Retina (tissue), 1 donor: ENCODE results near the gene C16orf87.
A peak's percentile ranks its signal among the peaks of the same experiment; 100 is the strongest.
"Not testable (repeated sequence)": the region's sequence is repeated elsewhere in the genome, so short reads cannot be mapped to it uniquely, and the experiment has no call there.

ENCODE experiments used
- DNase-seq: peaks from one replicate; pipeline ENCODE4 v3.0.0-alpha.2; 2016

C16orf87 gene

DNA sequence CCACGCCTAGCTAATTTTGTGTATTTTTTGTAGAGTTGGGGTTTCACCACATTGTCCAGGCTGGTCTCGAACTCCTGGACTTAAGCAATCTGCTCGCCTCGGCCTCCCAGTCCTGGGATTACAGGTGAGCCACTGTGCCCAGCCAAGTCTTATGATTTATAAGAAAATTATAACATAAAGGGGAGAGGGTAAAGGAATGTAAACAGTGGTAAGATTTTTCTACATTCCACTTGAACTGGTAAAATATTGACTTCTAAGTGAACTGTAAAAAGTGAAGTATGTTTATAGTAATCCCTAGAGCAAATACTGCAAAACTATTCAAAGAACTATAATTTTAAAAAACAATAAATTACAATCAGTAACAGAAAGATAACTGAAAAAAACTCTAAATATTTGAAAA is 33.5 kb downstream of the C16orf87 start:
- DNase-seq = no peak

DNA sequence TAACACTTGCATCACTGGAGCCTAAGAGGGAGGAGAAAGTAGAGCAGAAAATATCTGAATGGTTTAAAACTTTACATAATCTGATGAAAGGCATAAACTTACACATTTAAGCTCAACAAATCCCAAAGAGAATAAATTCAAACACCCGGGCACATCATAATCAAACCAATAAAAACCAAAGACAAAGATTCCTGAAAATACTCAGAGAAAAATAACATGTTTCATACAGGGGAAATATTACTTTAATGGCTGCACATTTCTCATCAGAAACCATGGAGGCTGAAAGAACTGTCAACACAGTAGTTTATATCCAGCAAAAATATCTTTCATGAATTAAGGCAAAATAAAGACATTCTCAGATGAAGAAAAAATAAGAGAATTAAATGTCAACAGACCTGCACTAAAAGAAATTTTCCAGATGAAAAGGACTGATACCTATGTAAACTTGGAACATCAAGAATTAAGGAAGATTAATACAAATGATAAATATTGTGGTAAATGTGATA is 34.2 kb downstream of the C16orf87 start:
- no peak for DNase-seq

DNA sequence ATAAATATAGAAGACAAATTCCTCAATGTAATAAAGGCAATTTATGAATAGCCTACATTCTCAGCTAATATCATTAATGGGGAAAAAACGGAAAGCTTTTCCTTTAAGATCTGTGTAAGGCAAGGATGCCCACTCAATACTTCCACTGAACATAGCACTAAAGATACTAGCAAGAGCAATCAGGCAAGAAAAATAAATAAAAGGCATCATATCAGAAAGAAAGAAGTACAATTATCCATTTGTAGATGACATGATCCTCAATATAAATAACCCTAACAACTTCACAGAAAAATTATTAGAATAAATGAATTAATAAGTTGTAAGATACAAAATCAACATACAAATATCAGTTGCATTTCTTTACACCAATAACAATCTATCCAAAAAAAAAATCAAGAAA is 37.1 kb downstream of the C16orf87 start:
- DNase-seq = no peak

DNA sequence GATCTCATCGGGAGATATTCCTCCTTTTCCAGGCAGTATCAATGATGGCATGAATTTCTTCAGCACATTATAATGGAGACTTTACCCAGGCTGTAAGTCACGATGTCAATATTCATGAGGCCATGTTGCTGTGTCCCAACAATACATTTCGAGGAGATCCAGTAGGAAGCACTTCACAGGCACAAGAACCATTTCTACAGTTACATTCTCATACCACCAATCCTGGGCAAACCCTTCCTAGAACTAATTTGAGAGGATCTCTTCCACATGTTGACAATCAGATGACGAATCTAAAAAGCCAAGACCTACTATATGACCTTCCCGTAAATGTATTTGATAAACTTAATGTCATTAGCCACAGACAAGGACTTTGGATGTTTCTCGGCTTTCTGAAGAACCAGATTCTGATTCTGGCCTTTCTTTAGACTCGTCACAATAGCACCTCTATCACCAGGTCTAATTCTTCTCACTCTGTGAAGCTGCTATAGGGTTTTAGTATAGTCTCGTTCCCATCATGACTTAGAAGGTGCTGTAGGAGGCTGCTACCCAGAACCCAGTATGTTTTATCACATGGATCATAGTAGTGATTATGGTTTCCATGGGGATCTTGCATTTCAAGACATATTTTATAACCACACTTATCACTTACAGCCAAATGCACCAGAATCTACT is 40.2 kb downstream of the C16orf87 start:
- DNase-seq = no peak

DNA sequence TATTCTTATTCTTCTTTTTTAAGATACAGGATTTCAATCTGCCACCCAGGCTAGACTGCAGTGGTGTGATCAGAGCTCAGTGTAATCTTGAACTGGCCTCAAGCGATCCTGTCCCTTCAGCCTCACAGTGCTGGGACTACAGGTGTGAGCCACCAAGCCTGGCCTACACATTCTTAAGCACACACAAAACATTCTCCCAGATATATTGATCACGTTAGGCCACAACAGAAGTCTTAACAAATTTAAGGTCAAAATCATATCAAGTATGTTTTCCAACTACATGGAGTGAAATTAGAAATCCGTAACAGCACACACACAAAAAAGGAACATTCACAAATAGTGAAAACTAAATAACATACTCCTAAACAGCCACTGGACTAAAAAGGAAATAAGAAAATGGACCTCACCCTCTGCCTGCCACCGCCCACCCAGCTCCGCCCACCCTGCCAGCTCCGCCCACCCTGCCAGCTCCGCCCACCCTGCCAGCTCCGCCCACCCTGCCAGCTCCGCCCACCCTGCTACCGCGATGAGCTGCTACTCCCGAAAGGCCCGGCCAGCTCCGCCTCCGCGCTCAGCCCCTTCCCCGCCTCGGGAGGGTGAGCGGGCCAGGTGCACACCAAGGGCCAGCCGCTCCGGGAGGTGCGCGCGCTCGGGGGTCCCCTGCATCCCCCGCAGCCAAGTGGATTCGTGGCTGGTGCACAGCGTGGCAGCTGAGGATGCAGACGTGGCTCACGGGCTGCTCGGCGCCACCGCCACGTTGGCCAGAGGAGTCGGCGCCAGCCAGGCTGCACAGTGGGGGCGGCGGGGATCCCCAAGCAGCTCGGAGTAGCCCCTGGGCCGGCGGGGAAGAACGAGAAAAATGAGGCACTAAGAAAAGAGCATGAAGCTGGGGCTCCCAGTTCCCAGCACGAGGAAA is 41.2 kb downstream of the C16orf87 start:
- DNase-seq = peak; percentile 81

DNA sequence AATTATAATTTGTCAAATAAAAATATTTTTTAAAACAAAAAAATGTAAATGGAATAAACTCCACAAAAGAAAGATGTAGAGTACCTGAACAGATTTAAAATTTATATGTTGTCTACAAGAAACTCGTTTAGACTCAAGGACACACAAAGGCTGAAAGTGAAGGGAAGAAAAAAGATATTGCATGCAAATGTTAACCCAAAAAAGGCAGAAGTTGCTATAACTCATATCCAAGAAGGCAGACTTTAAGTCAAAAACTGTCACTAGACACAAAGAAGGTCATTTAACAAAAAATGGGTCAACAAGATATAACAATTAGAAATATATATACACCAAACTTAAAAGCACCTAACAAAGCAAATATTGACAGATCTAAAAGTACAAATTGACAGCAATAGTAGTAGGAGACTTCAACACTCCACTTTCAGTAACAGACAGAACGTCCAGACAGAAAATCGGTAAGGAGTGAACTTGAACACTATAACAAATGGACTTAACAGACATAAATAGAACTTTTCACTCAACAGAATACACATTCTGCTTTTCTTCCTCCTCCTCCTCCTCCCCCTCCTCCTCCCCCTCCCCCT is 42.0 kb downstream of the C16orf87 start:
- no peak for DNase-seq

DNA sequence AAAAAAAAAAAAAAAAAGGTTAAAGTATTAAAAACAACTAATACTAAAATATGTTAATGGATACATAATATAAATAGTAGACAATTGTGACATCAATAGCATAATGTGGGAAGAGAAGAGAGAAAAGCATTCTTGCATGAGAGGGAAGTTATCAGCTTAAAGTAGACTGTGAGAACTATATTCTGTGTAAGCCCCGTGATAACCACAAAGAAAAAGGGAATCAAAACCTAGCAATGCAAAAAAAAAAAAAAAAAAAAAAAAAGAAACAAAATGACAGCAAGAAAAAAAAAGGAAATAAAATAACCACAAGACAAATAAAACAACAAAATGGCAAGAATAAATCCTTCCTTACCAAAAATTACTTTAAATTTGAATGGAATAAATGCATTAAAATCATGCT is 43.1 kb downstream of the C16orf87 start:
- DNase-seq = no peak

DNA sequence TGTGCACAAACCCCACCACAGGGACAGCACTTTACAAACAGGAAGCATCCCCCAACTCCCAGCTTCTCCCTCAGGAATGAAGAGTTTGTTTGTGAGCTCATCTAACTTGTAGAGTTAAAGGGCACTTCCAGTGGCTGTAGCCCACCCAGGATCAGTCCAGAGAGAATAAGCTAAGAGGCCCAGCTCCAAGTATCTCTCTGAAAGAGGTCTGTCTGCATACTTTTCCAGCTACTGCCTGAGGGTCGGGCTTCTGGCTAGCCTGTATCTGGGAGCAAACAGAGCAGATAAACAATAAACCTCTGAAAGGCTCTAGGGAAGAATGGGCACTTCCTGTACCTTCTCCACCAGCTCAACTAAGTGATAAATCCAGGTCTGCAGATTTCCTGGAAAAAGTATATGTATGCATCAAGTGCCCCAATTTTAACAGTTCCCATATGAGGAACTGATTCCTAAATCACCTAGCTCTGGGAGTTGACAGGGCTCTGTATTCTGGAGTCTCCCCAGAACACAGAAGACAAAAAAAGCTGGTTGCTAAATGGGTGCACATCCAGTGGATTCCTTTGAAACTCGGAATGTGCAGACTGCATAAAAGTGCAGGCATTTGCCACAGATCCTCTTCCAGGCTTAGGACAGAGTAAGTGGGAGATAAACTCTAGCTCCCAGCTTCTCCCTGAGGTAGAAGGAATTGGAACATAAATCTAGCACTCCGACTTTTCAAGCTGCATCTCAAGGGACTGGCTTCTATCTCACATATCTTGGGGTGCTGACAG is 45.7 kb downstream of the C16orf87 start:
- DNase-seq = no peak

DNA sequence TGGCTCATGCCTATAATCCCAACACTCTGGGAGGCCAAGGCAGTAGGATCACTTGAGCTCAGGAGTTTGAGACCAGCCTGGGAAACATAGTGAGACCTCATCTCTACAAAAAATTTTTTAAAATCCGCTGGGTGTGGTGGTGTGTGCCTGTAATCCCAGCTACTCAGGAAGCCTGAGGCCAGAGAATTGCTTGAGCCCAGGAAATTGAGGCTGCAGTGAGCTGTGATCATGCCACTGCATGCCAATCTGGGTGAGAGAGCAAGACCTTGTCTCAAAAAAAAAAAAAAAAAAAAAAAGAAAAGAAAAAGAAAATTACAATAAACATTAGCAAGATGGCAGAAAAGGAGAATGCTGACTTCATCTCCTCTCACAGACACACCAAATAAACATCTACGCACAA is 46.4 kb downstream of the C16orf87 start:
- not testable (repeated sequence) for DNase-seq

DNA sequence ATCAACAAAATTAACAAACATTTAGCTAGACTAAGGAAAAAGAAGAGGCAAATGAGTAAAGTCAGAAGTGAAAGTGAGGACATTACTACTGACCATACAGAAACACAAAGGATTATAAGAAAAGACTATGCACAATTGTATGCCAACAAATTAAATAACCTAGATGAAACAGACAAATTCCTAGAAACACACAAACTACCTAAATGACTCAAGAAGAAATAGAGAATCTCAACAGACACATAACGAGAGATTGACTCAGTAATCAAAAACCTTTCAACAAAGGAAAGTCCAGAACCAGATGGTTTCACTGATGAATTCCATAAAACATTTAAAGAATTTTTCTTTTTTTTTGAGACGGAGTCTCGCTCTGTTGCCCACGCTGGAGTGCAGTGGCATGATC is 47.2 kb downstream of the C16orf87 start:
- no peak for DNase-seq

DNA sequence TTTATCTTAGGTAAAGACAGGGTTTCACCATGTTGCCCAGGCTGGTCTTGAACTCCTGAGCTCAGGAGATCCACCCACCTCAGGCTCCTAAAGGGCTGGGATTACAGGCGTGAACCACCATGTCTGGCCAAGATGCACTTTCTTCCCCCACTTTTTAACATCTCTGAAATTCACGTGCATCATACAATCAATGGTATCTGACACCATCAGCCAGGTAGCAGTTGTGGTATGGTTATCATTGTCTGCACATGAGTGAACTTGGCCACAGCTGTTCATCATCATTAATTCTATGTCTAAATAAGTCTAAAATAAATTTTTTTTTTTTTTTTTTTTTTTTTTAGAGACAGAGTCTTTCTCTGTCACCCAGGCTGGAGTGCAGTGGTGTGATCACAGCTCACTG is 48.7 kb downstream of the C16orf87 start:
- DNase-seq = no peak

DNA sequence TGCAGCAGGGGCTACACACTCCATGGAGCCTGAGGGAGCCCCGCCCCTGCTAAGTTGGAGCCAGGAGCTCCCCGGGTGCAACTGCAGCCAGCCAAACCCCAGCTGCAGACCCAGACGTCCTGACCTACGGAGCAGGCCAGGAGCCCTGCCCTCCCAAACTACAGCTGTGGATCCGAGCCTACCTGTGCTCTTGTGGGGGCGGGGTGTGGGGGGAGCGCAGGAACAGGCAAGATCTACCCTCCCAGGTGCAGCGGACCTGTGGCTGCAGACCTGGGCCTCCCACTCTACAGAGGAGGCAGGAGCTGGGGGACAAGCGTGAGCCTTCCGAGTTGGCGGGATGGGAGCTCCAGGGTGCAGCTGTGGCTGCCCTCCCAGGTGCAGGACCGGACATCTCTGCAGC is 53.2 kb downstream of the C16orf87 start:
- DNase-seq = no peak

DNA sequence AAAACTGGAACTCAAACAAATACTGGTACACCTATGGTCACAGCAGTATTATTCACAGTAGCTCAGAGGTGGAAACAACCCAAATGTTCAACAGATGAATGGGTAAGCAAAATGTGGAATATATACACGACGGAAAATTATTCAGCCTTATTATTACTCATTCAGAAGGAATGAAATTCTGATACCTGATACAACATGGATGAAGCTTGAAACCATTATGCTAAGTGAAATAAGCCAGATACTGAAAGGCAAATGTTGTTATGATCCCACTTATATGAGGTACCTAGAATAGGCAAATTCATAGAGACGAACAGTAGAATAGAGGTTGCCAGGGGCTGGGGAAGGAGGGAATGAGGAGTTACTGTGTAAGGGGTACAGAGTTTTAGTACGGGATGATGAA is 55.8 kb downstream of the C16orf87 start:
- DNase-seq = no peak

DNA sequence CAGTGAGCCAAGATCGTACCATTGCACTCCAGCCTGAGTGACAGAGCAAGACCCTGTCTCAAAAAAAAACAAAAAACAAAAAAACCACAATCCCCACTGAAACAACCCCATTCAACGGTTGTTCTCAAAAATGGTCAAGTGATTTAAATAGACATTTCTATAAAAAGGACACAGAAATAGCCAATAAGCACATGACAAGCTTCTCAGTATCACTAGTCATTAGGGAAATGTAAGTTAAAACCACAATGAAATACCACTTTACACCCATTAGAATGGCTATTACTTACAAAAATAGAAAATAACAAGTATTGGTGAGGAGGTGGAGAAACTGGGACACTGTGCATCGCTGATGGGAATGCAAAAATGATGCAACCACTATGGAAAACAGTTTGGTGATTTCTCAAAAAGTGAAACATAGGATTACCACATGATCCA is 56.2 kb downstream of the C16orf87 start:
- DNase-seq = no peak

DNA sequence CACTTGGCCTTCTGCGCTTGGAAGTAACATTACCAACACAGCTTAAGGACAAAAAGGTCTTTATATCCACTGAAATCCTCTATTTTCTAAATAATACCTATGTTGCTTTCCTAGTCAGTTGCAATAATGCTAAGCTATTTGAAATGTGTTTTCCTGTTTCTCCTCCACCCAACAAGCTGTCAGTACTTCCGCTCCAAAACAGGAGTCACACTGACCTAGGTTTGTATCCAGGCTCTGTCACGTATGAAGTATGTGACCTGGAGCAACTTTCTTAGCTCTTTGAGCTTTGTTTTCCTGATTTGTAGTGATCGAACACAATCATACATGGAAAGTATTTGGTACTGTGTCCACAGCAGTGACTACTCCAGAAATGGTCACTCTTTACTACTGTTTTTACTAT is 58.5 kb downstream of the C16orf87 start:
- no peak for DNase-seq

DNA sequence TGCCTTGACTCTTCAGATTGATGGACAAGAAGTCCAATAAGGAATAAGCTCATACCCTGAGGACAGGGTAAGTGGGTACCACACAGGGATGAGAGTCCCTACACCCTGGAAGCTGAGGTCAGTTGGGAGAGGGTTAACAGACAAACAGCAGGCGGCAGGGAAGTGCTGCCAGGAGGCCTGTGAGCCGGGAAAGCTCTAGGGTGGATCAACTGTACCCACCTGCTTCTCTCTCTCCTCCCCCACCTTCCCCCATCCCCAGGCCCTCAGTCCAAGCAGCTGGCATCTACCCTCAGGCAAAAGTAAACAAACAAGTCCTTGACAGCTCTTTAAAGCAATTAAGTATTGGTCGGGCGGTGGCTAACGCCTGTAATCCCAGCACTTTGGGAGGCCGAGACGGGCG is 62.2 kb downstream of the C16orf87 start:
- DNase-seq = no peak

DNA sequence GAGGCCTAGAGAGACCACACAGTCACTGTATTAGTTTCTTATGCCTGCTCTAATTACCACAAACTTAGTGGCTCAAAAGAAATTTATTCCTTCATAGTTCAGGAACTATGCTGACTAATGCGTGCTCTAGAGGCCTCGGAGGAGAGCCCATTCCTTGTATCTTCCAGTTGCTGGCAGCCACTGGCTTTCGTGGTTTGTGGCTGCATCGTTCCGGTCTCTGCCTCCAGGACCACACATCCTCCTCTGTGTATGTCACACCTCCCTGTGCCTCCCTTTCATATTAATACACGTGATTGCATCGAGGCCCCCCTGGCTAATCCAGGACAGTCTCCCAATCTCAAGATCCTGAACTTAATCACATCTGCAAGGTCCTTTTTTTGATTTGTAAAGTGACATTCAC is 65.9 kb downstream of the C16orf87 start:
- DNase-seq = no peak

DNA sequence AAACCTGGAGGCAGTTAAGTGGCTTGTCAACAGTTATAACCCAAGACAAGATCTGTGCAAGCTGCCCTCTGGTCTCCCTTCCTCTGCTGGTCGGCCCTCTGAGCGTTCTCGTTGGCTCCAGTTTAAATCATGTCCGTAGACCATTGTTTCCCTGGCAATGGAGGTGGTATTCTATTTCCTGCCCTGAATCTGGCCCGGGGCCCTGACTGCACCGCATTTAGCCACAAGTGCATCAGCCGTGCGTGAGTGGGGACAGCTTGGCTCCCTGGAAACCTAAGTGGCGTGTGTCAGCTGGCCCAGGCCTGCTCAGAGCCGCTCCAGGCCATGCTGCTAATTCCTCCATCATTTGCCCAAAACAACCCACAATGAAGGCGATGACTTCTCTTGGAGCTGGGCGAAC is 67.8 kb downstream of the C16orf87 start:
- DNase-seq = peak; percentile 16

DNA sequence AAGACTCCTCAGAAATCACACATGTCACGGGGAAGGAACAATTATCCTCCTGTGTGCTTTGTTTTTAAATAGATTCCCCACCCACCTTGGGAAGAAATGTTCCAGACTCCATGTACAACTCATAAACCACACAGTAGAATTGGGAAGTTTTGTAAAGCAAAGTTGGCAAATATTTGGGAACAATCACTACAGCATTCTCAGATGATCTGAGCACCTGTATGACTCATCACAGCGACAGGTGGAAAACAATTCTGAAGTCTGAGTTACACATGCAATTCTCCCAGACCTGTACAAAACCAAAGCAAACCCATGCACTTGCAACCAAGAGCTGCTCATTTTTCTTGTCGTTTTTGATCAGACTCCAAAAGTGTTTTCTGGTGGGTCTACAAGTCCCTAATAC is 68.4 kb downstream of the C16orf87 start:
- no peak for DNase-seq

DNA sequence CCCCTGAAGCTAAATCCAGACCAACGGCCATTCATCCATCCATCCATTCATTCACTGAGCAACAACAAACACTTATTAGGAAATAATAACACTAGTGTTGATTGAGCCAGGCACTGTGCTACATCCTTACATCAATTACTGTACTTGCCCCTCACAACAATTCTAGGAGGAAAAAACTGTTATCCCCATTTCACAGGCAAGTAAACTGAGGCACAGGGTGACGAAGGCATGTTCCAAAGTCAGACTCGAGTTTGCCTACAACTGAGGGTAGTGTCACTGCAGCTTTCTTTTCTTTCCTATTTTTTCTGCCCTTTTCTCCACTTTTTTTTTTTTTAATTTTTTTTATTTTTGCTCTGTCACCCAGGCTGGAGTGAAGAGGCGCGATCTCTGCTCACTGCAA is 71.7 kb downstream of the C16orf87 start:
- DNase-seq = no peak

DNA sequence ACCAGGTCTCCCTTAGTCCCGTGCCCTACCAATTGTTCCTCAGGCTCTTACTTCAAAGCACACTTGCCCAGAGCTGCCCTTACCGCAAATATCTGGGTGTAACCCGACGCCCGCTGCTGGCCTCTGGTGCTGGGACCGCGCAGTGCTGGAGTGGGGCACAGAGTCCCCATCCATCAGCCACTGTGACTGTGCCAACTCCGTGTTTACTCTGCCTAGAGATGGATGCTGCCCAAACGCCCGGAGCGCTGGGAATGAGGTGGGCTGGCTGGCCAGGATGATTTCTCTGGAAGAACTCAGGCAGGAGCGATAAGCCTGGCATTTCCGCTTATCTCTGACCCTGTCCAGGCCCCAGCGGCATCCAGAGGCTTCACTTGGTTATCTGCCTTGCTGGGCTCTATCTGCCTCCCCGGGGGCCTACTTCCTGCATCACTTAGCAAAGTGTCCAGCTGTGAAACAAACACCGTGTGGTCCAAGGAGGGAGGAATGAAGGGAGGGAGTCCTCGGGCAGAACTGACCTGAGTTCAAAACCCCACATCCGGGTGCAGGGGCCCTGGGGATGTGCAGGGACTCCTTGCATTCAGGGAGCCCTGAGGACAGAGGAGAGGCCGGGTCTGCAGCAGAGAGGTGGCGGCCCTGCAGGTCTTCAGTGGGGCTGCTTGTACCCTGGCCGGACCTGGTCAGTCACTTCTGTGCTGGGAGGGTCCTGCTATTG is 73.5 kb downstream of the C16orf87 start:
- DNase-seq = peak; percentile 17

DNA sequence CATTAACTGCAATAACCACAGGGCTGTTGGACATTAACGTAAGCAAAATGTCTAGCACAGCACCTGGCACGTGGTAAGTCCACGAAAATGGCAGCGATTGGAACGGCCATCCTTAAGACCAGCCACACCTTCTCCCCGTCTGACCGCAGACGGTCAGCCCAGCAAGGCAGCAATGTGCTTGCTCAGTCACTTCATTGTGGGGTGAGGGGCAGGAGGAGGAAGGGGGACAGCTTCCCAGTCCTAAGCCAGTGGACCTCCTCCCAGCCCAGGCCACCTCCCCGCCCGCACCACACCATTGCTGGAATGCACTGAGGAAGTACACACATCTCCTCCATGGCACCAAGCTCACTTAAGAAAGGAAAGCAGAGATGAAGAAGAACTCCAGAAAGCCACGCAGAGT is 74.2 kb downstream of the C16orf87 start:
- no peak for DNase-seq
